ENCODE measurements around the gene GPR176.

The GPR176 gene

GRCh38 chr15:39919748-39920509, at the start of gene GPR176:
Gene GPR176, minus strand, starts transcription at chr15:39920266. Its CDS starts 240 bp downstream, at chr15:39920026.
- H3K36me3 Mint-ChIP-seq (ENCODE audit: low read depth) = peaks cover 5% of the 10 kb centered on the region
- H3K27ac Mint-ChIP-seq = peak within 1 kb of the TSS; percentile 53
- H3K27me3 Mint-ChIP-seq (ENCODE audit: low read depth) = peaks cover 43% of the 10 kb centered on the region
- H3K9me3 Mint-ChIP-seq = peaks cover 7% of the 10 kb centered on the region
- H3K4me3 Mint-ChIP-seq = peak within 1 kb of the TSS; percentile 85
- H3K4me1 Mint-ChIP-seq (ENCODE audit: low read depth) = peaks cover 21% of the 10 kb centered on the region

- Mint-ChIP-seq H3K4me1 (ENCODE audit: low read depth) (peaks cover 22% of the 10 kb centered on the region), H3K27ac (no peak overlapping the region), H3K27me3 (ENCODE audit: low read depth) (no peaks in the 10 kb centered on the region), H3K36me3 (ENCODE audit: low read depth) (peaks cover 41% of the 10 kb centered on the region), H3K4me3 (no peak overlapping the region), H3K9me3 (no peaks in the 10 kb centered on the region)
Measured at GRCh38 chr15:39969002-39969394, 48.9 kb upstream of the GPR176 start.

GRCh38 chr15:39968273-39969001, 48.4 kb upstream of the GPR176 start:
- Mint-ChIP-seq H3K4me3 (no peak overlapping the region), H3K4me1 (ENCODE audit: low read depth) (peaks cover 22% of the 10 kb centered on the region), H3K27ac (peak overlapping the region; percentile 12), H3K9me3 (no peaks in the 10 kb centered on the region), H3K27me3 (ENCODE audit: low read depth) (no peaks in the 10 kb centered on the region), H3K36me3 (ENCODE audit: low read depth) (peaks cover 38% of the 10 kb centered on the region)

GRCh38 chr15:39966521-39966920, 46.5 kb upstream of the GPR176 start:
- Mint-ChIP-seq H3K4me3 (no peak overlapping the region), H3K27ac (no peak overlapping the region)

GRCh38 chr15:39963786-39964185, 43.7 kb upstream of the GPR176 start:
- Mint-ChIP-seq H3K4me3 (no peak overlapping the region), H3K4me1 (ENCODE audit: low read depth) (peaks cover 28% of the 10 kb centered on the region), H3K27ac (no peak overlapping the region), H3K9me3 (no peaks in the 10 kb centered on the region), H3K36me3 (ENCODE audit: low read depth) (peaks cover 34% of the 10 kb centered on the region), H3K27me3 (ENCODE audit: low read depth) (no peaks in the 10 kb centered on the region)

More at GRCh38 chr15:39966521-39966920, 46.5 kb upstream of the GPR176 start:
- H3K36me3 Mint-ChIP-seq (ENCODE audit: low read depth) = peaks cover 44% of the 10 kb centered on the region
- H3K4me1 Mint-ChIP-seq (ENCODE audit: low read depth) = peaks cover 31% of the 10 kb centered on the region
- H3K9me3 Mint-ChIP-seq = no peaks in the 10 kb centered on the region
- H3K27me3 Mint-ChIP-seq (ENCODE audit: low read depth) = no peaks in the 10 kb centered on the region

GRCh38 chr15:39961051-39961450, 41.0 kb upstream of the GPR176 start:
- H3K4me1 Mint-ChIP-seq (ENCODE audit: low read depth) = peaks cover 15% of the 10 kb centered on the region

GRCh38 chr15:39960411-39960810, 40.3 kb upstream of the GPR176 start:
- Mint-ChIP-seq H3K4me1 (ENCODE audit: low read depth) (peaks cover 9% of the 10 kb centered on the region), H3K4me3 (no peak overlapping the region), H3K27ac (no peak overlapping the region), H3K27me3 (ENCODE audit: low read depth) (no peaks in the 10 kb centered on the region), H3K36me3 (ENCODE audit: low read depth) (peaks cover 24% of the 10 kb centered on the region), H3K9me3 (no peaks in the 10 kb centered on the region)

More at GRCh38 chr15:39961051-39961450, 41.0 kb upstream of the GPR176 start:
- Mint-ChIP-seq H3K9me3 (no peaks in the 10 kb centered on the region), H3K36me3 (ENCODE audit: low read depth) (peaks cover 29% of the 10 kb centered on the region), H3K27me3 (ENCODE audit: low read depth) (no peaks in the 10 kb centered on the region), H3K4me3 (no peak overlapping the region), H3K27ac (no peak overlapping the region)

GRCh38 chr15:39959411-39959810, 39.3 kb upstream of the GPR176 start:
- H3K4me3 Mint-ChIP-seq = no peak overlapping the region
- H3K4me1 Mint-ChIP-seq (ENCODE audit: low read depth) = peaks cover 9% of the 10 kb centered on the region

GRCh38 chr15:39957481-39957880, 37.4 kb upstream of the GPR176 start:
- H3K36me3 Mint-ChIP-seq (ENCODE audit: low read depth) = peaks cover 25% of the 10 kb centered on the region
- peaks cover 2% of the 10 kb centered on the region for H3K4me1 Mint-ChIP-seq (ENCODE audit: low read depth)
- no peak overlapping the region for H3K27ac Mint-ChIP-seq
- H3K4me3 Mint-ChIP-seq = no peak overlapping the region
- no peaks in the 10 kb centered on the region for H3K9me3 Mint-ChIP-seq
- H3K27me3 Mint-ChIP-seq (ENCODE audit: low read depth) = no peaks in the 10 kb centered on the region

More at GRCh38 chr15:39959411-39959810, 39.3 kb upstream of the GPR176 start:
- H3K27ac Mint-ChIP-seq = no peak overlapping the region
- no peaks in the 10 kb centered on the region for H3K9me3 Mint-ChIP-seq
- no peaks in the 10 kb centered on the region for H3K27me3 Mint-ChIP-seq (ENCODE audit: low read depth)
- peaks cover 25% of the 10 kb centered on the region for H3K36me3 Mint-ChIP-seq (ENCODE audit: low read depth)

- Mint-ChIP-seq H3K27me3 (ENCODE audit: low read depth) (no peaks in the 10 kb centered on the region), H3K4me3 (no peak overlapping the region), H3K9me3 (no peaks in the 10 kb centered on the region), H3K4me1 (ENCODE audit: low read depth) (peaks cover 7% of the 10 kb centered on the region), H3K27ac (no peak overlapping the region), H3K36me3 (ENCODE audit: low read depth) (peaks cover 40% of the 10 kb centered on the region)
Measured at GRCh38 chr15:39953521-39953920, 33.5 kb upstream of the GPR176 start.

GRCh38 chr15:39951561-39951960, 31.5 kb upstream of the GPR176 start:
- Mint-ChIP-seq H3K4me3 (no peak overlapping the region), H3K27ac (no peak overlapping the region), H3K27me3 (ENCODE audit: low read depth) (no peaks in the 10 kb centered on the region), H3K4me1 (ENCODE audit: low read depth) (peaks cover 18% of the 10 kb centered on the region), H3K36me3 (ENCODE audit: low read depth) (peaks cover 33% of the 10 kb centered on the region), H3K9me3 (no peaks in the 10 kb centered on the region)

GRCh38 chr15:39948817-39949216, 28.8 kb upstream of the GPR176 start:
- no peaks in the 10 kb centered on the region for H3K27me3 Mint-ChIP-seq (ENCODE audit: low read depth)
- H3K27ac Mint-ChIP-seq = peak overlapping the region; percentile 32
- H3K4me1 Mint-ChIP-seq (ENCODE audit: low read depth) = peaks cover 23% of the 10 kb centered on the region
- peaks cover 46% of the 10 kb centered on the region for H3K36me3 Mint-ChIP-seq (ENCODE audit: low read depth)
- no peaks in the 10 kb centered on the region for H3K9me3 Mint-ChIP-seq
- no peak overlapping the region for H3K4me3 Mint-ChIP-seq

GRCh38 chr15:39947401-39948197, 27.5 kb upstream of the GPR176 start:
- Mint-ChIP-seq H3K9me3 (no peaks in the 10 kb centered on the region), H3K4me1 (ENCODE audit: low read depth) (peaks cover 26% of the 10 kb centered on the region), H3K27ac (peak overlapping the region; percentile 85), H3K4me3 (peak overlapping the region; percentile 15), H3K36me3 (ENCODE audit: low read depth) (peaks cover 47% of the 10 kb centered on the region), H3K27me3 (ENCODE audit: low read depth) (no peaks in the 10 kb centered on the region)

- H3K4me3 Mint-ChIP-seq = no peak overlapping the region
Measured at GRCh38 chr15:39946862-39947261, 26.8 kb upstream of the GPR176 start.

More at GRCh38 chr15:39946862-39947261, 26.8 kb upstream of the GPR176 start:
- peaks cover 29% of the 10 kb centered on the region for H3K4me1 Mint-ChIP-seq (ENCODE audit: low read depth)
- H3K27ac Mint-ChIP-seq = no peak overlapping the region
- no peaks in the 10 kb centered on the region for H3K9me3 Mint-ChIP-seq
- H3K27me3 Mint-ChIP-seq (ENCODE audit: low read depth) = no peaks in the 10 kb centered on the region
- H3K36me3 Mint-ChIP-seq (ENCODE audit: low read depth) = peaks cover 50% of the 10 kb centered on the region
